ENCODE results near the gene HARBI1.
"Not testable (repeated sequence)": the region's sequence is repeated elsewhere in the genome, so short reads cannot be mapped to it uniquely, and the experiment has no call there.

The HARBI1 gene

GRCh38 chr11:46593550-46594373, 23.3 kb downstream of the HARBI1 start, which contains the start of gene AMBRA1:
AMBRA1 (minus strand) TSS chr11:46594023; CDS start chr11:46548380, 45,643 bp downstream.
- H3K36me3 ChIP-seq (ENCODE audit: control insufficient read depth, insufficient read depth, low read length, severe bottlenecking), result no peaks in the 10 kb centered on the region
- peak within 1 kb of the TSS; percentile 99 for H3K4me3 ChIP-seq (ENCODE audit: low read length)
- H3K27me3 ChIP-seq (replicated peaks; ENCODE audit: control insufficient read depth, insufficient read depth, low read length), result no peaks in the 10 kb centered on the region
- DNase-seq (ENCODE audit: low read depth), result peak; percentile 96
- H3K9me3 ChIP-seq (ENCODE audit: control insufficient read depth, low read length), result no peaks in the 10 kb centered on the region
- peak within 1 kb of the TSS; percentile 96 for H3K9ac ChIP-seq (ENCODE audit: low read length)
- peaks cover 33% of the 10 kb centered on the region for H3K4me1 ChIP-seq (ENCODE audit: control insufficient read depth, insufficient read depth, low read length)

- Histone ChIP-seq H3K27me3 (replicated peaks; ENCODE audit: control insufficient read depth, insufficient read depth, low read length) (no peaks in the 10 kb centered on the region), H3K9me3 (ENCODE audit: control insufficient read depth, low read length) (no peaks in the 10 kb centered on the region), H3K4me3 (ENCODE audit: low read length) (peak overlapping the region; percentile 99), H3K36me3 (ENCODE audit: control insufficient read depth, insufficient read depth, low read length, severe bottlenecking) (peaks cover 6% of the 10 kb centered on the region), H3K4me1 (ENCODE audit: control insufficient read depth, insufficient read depth, low read length) (peaks cover 33% of the 10 kb centered on the region), H3K9ac (ENCODE audit: low read length) (peak overlapping the region; percentile 81)
- DNase-seq (ENCODE audit: low read depth), result no peak
Measured at GRCh38 chr11:46590740-46591605, 26.1 kb downstream of the HARBI1 start.

GRCh38 chr11:46588915-46589314, 28.1 kb downstream of the HARBI1 start:
- Histone ChIP-seq H3K4me3 (ENCODE audit: low read length) (peak overlapping the region; percentile 38), H3K4me1 (ENCODE audit: control insufficient read depth, insufficient read depth, low read length) (peaks cover 26% of the 10 kb centered on the region), H3K9ac (ENCODE audit: low read length) (no peak overlapping the region), H3K36me3 (ENCODE audit: control insufficient read depth, insufficient read depth, low read length, severe bottlenecking) (peaks cover 6% of the 10 kb centered on the region), H3K27me3 (replicated peaks; ENCODE audit: control insufficient read depth, insufficient read depth, low read length) (no peaks in the 10 kb centered on the region), H3K9me3 (ENCODE audit: control insufficient read depth, low read length) (no peaks in the 10 kb centered on the region)
- peak; percentile 25 for DNase-seq (ENCODE audit: low read depth)

- Histone ChIP-seq H3K36me3 (ENCODE audit: control insufficient read depth, insufficient read depth, low read length, severe bottlenecking) (peaks cover 6% of the 10 kb centered on the region), H3K9ac (ENCODE audit: low read length) (no peak overlapping the region), H3K9me3 (ENCODE audit: control insufficient read depth, low read length) (no peaks in the 10 kb centered on the region), H3K4me3 (ENCODE audit: low read length) (no peak overlapping the region), H3K4me1 (ENCODE audit: control insufficient read depth, insufficient read depth, low read length) (peaks cover 26% of the 10 kb centered on the region), H3K27me3 (replicated peaks; ENCODE audit: control insufficient read depth, insufficient read depth, low read length) (no peaks in the 10 kb centered on the region)
- peak; percentile 21 for DNase-seq (ENCODE audit: low read depth)
Measured at GRCh38 chr11:46588131-46588530, 28.9 kb downstream of the HARBI1 start.

DNA sequence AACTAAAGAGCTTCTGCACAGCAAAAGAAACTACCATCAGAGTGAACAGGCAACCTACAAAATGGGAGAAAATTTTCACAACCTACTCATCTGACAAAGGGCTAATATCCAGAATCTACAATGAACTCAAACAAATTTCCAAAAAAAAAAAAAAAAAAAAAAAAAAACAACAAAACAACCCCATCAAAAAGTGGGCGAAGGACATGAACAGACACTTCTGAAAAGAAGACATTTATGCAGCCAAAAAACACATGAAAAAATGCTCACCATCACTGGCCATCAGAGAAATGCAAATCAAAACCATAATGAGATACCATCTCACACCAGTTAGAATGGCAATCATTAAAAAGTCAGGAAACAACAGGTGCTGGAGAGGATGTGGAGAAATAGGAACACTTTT, 33.5 kb downstream of the HARBI1 start:
- not testable (repeated sequence) for H3K9ac ChIP-seq (ENCODE audit: low read length); H3K27me3 ChIP-seq (replicated peaks; ENCODE audit: control insufficient read depth, insufficient read depth, low read length); H3K4me3 ChIP-seq (ENCODE audit: low read length); H3K9me3 ChIP-seq (ENCODE audit: control insufficient read depth, low read length); H3K36me3 ChIP-seq (ENCODE audit: control insufficient read depth, insufficient read depth, low read length, severe bottlenecking); H3K4me1 ChIP-seq (ENCODE audit: control insufficient read depth, insufficient read depth, low read length); DNase-seq (ENCODE audit: low read depth)

- Histone ChIP-seq H3K27me3 (replicated peaks; ENCODE audit: control insufficient read depth, insufficient read depth, low read length) (no peaks in the 10 kb centered on the region), H3K4me1 (ENCODE audit: control insufficient read depth, insufficient read depth, low read length) (no peaks in the 10 kb centered on the region), H3K9ac (ENCODE audit: low read length) (no peak overlapping the region), H3K9me3 (ENCODE audit: control insufficient read depth, low read length) (no peaks in the 10 kb centered on the region), H3K36me3 (ENCODE audit: control insufficient read depth, insufficient read depth, low read length, severe bottlenecking) (peaks cover 10% of the 10 kb centered on the region), H3K4me3 (ENCODE audit: low read length) (no peak overlapping the region)
- no peak for DNase-seq (ENCODE audit: low read depth)
Measured at GRCh38 chr11:46582588-46582987, 34.4 kb downstream of the HARBI1 start.

DNA sequence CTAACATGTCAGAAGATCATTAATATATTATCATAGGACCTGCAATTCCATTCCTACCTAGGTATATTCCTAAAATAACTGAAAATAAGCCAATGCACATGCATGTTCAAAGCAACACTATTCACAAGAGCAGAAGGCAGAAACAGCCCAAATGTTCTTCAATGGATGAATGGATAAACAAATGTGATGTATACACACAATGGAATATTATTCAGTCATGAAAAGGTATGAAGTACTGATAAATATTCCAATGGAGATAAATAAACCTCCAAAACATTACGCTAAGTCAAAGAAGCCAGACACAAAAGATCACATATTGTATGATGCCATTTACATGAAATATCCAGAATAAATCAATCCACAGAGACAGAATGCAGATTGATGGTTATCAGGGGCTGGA, 40.0 kb downstream of the HARBI1 start:
- Histone ChIP-seq H3K27me3 (replicated peaks; ENCODE audit: control insufficient read depth, insufficient read depth, low read length) (no peaks in the 10 kb centered on the region), H3K4me1 (ENCODE audit: control insufficient read depth, insufficient read depth, low read length) (peaks cover 10% of the 10 kb centered on the region), H3K9me3 (ENCODE audit: control insufficient read depth, low read length) (no peaks in the 10 kb centered on the region), H3K9ac (ENCODE audit: low read length) (no peak overlapping the region), H3K4me3 (ENCODE audit: low read length) (no peak overlapping the region), H3K36me3 (ENCODE audit: control insufficient read depth, insufficient read depth, low read length, severe bottlenecking) (peaks cover 13% of the 10 kb centered on the region)
- DNase-seq (ENCODE audit: low read depth), result no peak

GRCh38 chr11:46574656-46575055, 42.4 kb downstream of the HARBI1 start:
- H3K4me3 ChIP-seq (ENCODE audit: low read length), result no peak overlapping the region
- peaks cover 18% of the 10 kb centered on the region for H3K4me1 ChIP-seq (ENCODE audit: control insufficient read depth, insufficient read depth, low read length)
- no peaks in the 10 kb centered on the region for H3K27me3 ChIP-seq (replicated peaks; ENCODE audit: control insufficient read depth, insufficient read depth, low read length)
- peaks cover 13% of the 10 kb centered on the region for H3K36me3 ChIP-seq (ENCODE audit: control insufficient read depth, insufficient read depth, low read length, severe bottlenecking)
- H3K9ac ChIP-seq (ENCODE audit: low read length), result no peak overlapping the region
- H3K9me3 ChIP-seq (ENCODE audit: control insufficient read depth, low read length), result no peaks in the 10 kb centered on the region
- no peak for DNase-seq (ENCODE audit: low read depth)

DNA sequence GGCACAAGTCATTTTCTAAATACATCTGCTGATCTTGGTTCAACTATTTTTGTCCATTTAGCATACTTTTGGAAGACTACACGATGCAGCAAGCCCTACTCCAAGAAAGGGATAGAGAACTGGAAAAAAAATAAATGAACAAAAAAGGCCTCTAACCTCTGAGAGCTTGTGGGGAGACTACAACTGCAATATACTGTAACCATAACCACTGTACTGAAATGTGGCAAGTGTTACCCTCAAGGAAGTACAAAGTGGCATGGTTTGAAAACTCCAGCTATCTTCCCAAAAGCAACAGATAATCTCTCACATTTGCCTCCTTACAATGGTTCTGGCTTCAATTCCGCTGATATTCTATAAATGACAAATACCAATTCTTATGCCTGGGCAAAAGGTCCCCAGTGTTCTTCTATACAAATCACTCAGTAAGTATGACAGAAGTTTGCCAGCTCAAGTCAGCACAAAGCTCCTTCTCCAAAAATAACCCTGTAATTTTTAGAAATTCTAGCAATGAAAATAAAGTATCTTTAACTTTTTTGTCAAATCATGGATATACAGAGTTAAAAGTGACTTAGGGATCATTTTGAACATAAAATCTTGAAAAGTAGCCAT, 46.1 kb downstream of the HARBI1 start:
- Histone ChIP-seq H3K36me3 (ENCODE audit: control insufficient read depth, insufficient read depth, low read length, severe bottlenecking) (peaks cover 3% of the 10 kb centered on the region), H3K9ac (ENCODE audit: low read length) (no peak overlapping the region), H3K4me3 (ENCODE audit: low read length) (no peak overlapping the region), H3K9me3 (ENCODE audit: control insufficient read depth, low read length) (no peaks in the 10 kb centered on the region), H3K4me1 (ENCODE audit: control insufficient read depth, insufficient read depth, low read length) (peaks cover 17% of the 10 kb centered on the region), H3K27me3 (replicated peaks; ENCODE audit: control insufficient read depth, insufficient read depth, low read length) (no peaks in the 10 kb centered on the region)
- DNase-seq (ENCODE audit: low read depth), result no peak

GRCh38 chr11:46565232-46565840, 51.7 kb downstream of the HARBI1 start:
- no peak overlapping the region for H3K9ac ChIP-seq (ENCODE audit: low read length)
- no peaks in the 10 kb centered on the region for H3K36me3 ChIP-seq (ENCODE audit: control insufficient read depth, insufficient read depth, low read length, severe bottlenecking)
- DNase-seq (ENCODE audit: low read depth), result no peak
- peaks cover 19% of the 10 kb centered on the region for H3K4me1 ChIP-seq (ENCODE audit: control insufficient read depth, insufficient read depth, low read length)
- H3K27me3 ChIP-seq (replicated peaks; ENCODE audit: control insufficient read depth, insufficient read depth, low read length), result no peaks in the 10 kb centered on the region
- H3K9me3 ChIP-seq (ENCODE audit: control insufficient read depth, low read length), result no peaks in the 10 kb centered on the region
- H3K4me3 ChIP-seq (ENCODE audit: low read length), result no peak overlapping the region

GRCh38 chr11:46564459-46564858, 52.6 kb downstream of the HARBI1 start:
- no peak overlapping the region for H3K4me3 ChIP-seq (ENCODE audit: low read length)
- no peaks in the 10 kb centered on the region for H3K36me3 ChIP-seq (ENCODE audit: control insufficient read depth, insufficient read depth, low read length, severe bottlenecking)
- no peaks in the 10 kb centered on the region for H3K27me3 ChIP-seq (replicated peaks; ENCODE audit: control insufficient read depth, insufficient read depth, low read length)
- H3K4me1 ChIP-seq (ENCODE audit: control insufficient read depth, insufficient read depth, low read length), result peaks cover 24% of the 10 kb centered on the region
- H3K9ac ChIP-seq (ENCODE audit: low read length), result no peak overlapping the region
- no peaks in the 10 kb centered on the region for H3K9me3 ChIP-seq (ENCODE audit: control insufficient read depth, low read length)
- peak; percentile 46 for DNase-seq (ENCODE audit: low read depth)
